K562 (cell line): ENCODE data around the gene SOX15. TPM values are rescaled to one million over a fixed set of nuclear protein-coding genes. Genes with fewer than 3 reads are reported as not detected.

Source experiments
- BRD4 ChIP-seq: fragments of 200-600 bp; sonication (generic); IDR thresholded peaks from 2 replicates; pipeline ENCODE4 v1.6.1; 2017; ENCODE audit warnings: inconsistent platforms
- CBX3 ChIP-seq, 2 experiments: IDR thresholded peaks; 1 replicate in 1 of 2; 2 replicates in 1 of 2; pipeline ENCODE4 v1.6.1; 2012; ENCODE audit warnings: inconsistent platforms in 2 of 2, low read length in 2 of 2, borderline replicate concordance in 1 of 2, control low read depth in 1 of 2
- CREB3L1 ChIP-seq: fragments of 450-650 bp; IDR thresholded peaks from 2 replicates; pipeline ENCODE4 v1.6.1; 2014; ENCODE audit warnings: low read depth, mild to moderate bottlenecking, moderate library complexity, borderline replicate concordance
- E2F6 ChIP-seq, 2 experiments: IDR thresholded peaks; 2 replicates each; pipeline ENCODE4 v1.6.1; 2011; ENCODE audit warnings: borderline replicate concordance in 1 of 2, control low read depth in 1 of 2, low read depth in 1 of 2, low read length in 1 of 2, mild to moderate bottlenecking in 1 of 2, mixed read lengths in 1 of 2, moderate library complexity in 1 of 2; ENCODE audit not compliant: insufficient read depth in 1 of 2, insufficient read length in 1 of 2, poor library complexity in 1 of 2, severe bottlenecking in 1 of 2; ENCODE audit errors: extremely low read depth in 1 of 2
- E2F8 ChIP-seq: fragments of 450-650 bp; IDR thresholded peaks from 2 replicates; pipeline ENCODE4 v1.7.1; 2018; ENCODE audit warnings: mild to moderate bottlenecking, low read depth; ENCODE audit not compliant: partially characterized antibody
- FOXJ2 ChIP-seq: fragments of 200-800 bp; sonication (Bioruptor generic); IDR thresholded peaks from 2 replicates; pipeline ENCODE4 v1.6.1; 2016; ENCODE audit warnings: missing genetic modification characterization, missing compliant biosample characterization
- PHF21A ChIP-seq: fragments of 450-650 bp; IDR thresholded peaks from 2 replicates; pipeline ENCODE4 v1.6.1; 2017; ENCODE audit warnings: low read depth, borderline replicate concordance
- RBBP5 ChIP-seq: fragments of 200-600 bp; sonication (generic); IDR thresholded peaks from 2 replicates; pipeline ENCODE4 v1.6.1; 2012; ENCODE audit warnings: borderline replicate concordance, mild to moderate bottlenecking, low read length, control low read depth, inconsistent platforms; ENCODE audit not compliant: insufficient read depth, poor library complexity, severe bottlenecking
- TAF7 ChIP-seq: fragments of 450-650 bp; IDR thresholded peaks from 2 replicates; pipeline ENCODE4 v1.6.1; 2016; ENCODE audit warnings: missing genetic modification characterization, missing compliant biosample characterization
- THAP7 ChIP-seq: fragments of 250-450 bp; sonication (Bioruptor Pico); IDR thresholded peaks from 2 replicates; pipeline ENCODE4 v1.5.0; 2021
- ZFPM2 ChIP-seq: fragments of 250-450 bp; sonication (Bioruptor Pico); IDR thresholded peaks from 2 replicates; pipeline ENCODE4 v1.5.1; 2022; ENCODE audit warnings: mild to moderate bottlenecking
- polyA plus RNA-seq, 8 experiments: library from polyadenylated mRNA; depleted of rRNA in 4 of 8; stranded (reverse) in 5 of 8; unstranded in 3 of 8; fragments of >200 nt; fragmentation: Nextera tagmentation in 2 of 8; fragmentation: Illumina TruSeq in 1 of 8; extraction: Ambion mirVana in 2 of 8; extraction: Trizol in 1 of 8; gene quantifications; 2 replicates each; pipeline versions ENCODE4 v1.2.1 to v1.2.3, GENCODE V29; 2011 to 2014; ENCODE audit warnings: inconsistent platforms in 1 of 8, missing spikeins in 1 of 8
- total RNA-seq, 7 experiments: library from RNA; depleted of rRNA in 6 of 7; stranded (reverse); fragments of >200 nt in 6 of 7; fragmentation: Illumina TruSeq in 2 of 7; extraction: Trizol in 2 of 7; gene quantifications; 2 replicates each; pipeline versions ENCODE4 v1.2.1 to v1.2.3, GENCODE V29; 2011 to 2021; ENCODE audit warnings: low replicate concordance in 1 of 7
- TF ChIP-seq, protein P1 (sequence below): fragments of 450-650 bp; IDR thresholded peaks from 2 replicates; pipeline ENCODE4 v1.6.1; 2016; ENCODE audit warnings: low read depth, mild to moderate bottlenecking, moderate library complexity
- TF ChIP-seq, protein P2 (sequence below), 3 experiments: fragments of 200-800 bp in 1 of 3; sonication (Bioruptor generic) in 1 of 3; sonication (generic) in 1 of 3; formaldehyde crosslinking in 1 of 3; IDR thresholded peaks; 2 replicates each; pipeline versions ENCODE4 v1.6.1 to v1.8.0; 2016 to 2022; ENCODE audit warnings: mild to moderate bottlenecking in 2 of 3, missing compliant biosample characterization in 2 of 3, missing genetic modification characterization in 2 of 3, missing genetic modification reagents in 1 of 3
- TF ChIP-seq, protein P3 (sequence below): fragments of 250-450 bp; sonication (Bioruptor Pico); IDR thresholded peaks from 2 replicates; pipeline ENCODE4 v1.4.0; 2020; ENCODE audit warnings: mild to moderate bottlenecking

SOX15 gene
- total and polyA plus RNA-seq, 9 of the 15 experiments (the other 6 are each of a cell fraction or from before 2014, with no cell fraction given) = 0.07 to 0.33 (median 0.19) TPM; not detected in 5

DNA sequence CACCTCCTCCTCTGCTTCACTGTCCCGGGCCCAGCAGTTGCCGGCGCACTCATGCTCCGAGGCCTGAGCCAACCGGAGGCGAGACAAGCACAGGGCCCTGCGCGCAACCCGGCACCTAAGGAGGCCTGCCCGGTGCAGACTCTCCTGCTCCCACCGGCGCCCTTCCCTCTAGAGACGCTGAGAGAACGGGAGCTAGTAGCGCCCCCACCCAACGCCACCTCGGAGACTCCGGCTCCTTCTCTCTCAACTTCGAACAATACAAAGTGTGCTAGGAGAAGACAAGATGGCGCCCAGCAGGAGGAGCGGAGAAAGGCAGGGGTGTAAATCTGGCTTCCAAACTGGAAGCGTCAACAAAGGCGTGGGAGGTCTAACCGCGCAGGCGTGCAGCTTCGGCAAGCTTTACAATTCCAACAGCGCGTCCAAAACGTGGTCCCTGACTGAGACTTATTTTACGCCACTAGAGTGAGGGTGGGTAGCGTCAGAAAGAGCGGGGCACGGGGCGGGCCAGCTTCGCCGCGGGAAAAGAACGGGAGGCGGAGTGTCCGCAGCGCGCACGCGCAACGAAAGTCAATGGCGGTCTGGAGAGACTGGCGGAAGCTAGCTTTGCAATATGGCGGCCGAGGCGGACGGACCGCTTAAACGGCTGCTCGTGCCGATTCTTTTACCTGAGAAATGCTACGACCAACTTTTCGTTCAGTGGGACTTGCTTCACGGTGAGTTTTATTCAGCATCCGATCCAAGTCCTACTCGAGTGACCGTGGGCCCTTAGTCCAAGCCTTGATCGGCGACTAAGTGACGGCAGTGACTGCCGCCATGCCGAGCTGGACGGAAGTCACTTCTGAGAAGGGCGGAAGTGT, 6.4 kb downstream of the SOX15 start, which contains the start of gene MPDU1 (continued):
- 0 out of 2 replicates have a peak, but pooled peaks have one; percentile 57 for TF ChIP-seq FOXJ2 (tag)
- peak; percentile 96 for TF ChIP-seq E2F8
- no peak for TF ChIP-seq ZFPM2 (CRISPR knock-in tag)
- TF ChIP-seq, protein P1, sequence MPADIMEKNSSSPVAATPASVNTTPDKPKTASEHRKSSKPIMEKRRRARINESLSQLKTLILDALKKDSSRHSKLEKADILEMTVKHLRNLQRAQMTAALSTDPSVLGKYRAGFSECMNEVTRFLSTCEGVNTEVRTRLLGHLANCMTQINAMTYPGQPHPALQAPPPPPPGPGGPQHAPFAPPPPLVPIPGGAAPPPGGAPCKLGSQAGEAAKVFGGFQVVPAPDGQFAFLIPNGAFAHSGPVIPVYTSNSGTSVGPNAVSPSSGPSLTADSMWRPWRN = no peak
- TF ChIP-seq E2F6 (IDR thresholded peaks at IDR 0.05; ENCODE audit: borderline replicate concordance in 1 of 2, extremely low read depth in 1 of 2, insufficient read depth in 1 of 2, insufficient read length in 1 of 2, low read depth in 1 of 2, low read length in 1 of 2, poor library complexity in 1 of 2, severe bottlenecking in 1 of 2) = peak; percentile 93 to 96
- peak; percentile 99 for TF ChIP-seq TAF7 (tag)
- 0 out of 2 replicates have a peak, but pooled peaks have one; percentile 35 for TF ChIP-seq PHF21A
- TF ChIP-seq, protein P2, sequence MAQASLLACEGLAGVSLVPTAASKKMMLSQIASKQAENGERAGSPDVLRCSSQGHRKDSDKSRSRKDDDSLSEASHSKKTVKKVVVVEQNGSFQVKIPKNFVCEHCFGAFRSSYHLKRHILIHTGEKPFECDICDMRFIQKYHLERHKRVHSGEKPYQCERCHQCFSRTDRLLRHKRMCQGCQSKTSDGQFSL (CRISPR knock-in tag; IDR thresholded peaks at IDR 0.05) = 0 out of 2 replicates have a peak, but pooled peaks have one; percentile 5
- TF ChIP-seq, protein P2 (tag; IDR thresholded peaks at IDR 0.05) = no peak
- TF ChIP-seq, protein P3, sequence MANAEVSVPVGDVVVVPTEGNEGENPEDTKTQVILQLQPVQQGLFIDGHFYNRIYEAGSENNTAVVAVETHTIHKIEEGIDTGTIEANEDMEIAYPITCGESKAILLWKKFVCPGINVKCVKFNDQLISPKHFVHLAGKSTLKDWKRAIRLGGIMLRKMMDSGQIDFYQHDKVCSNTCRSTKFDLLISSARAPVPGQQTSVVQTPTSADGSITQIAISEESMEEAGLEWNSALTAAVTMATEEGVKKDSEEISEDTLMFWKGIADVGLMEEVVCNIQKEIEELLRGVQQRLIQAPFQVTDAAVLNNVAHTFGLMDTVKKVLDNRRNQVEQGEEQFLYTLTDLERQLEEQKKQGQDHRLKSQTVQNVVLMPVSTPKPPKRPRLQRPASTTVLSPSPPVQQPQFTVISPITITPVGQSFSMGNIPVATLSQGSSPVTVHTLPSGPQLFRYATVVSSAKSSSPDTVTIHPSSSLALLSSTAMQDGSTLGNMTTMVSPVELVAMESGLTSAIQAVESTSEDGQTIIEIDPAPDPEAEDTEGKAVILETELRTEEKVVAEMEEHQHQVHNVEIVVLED (CRISPR knock-in tag) = peak; percentile 28; the same call in 1 of the 2 replicates
- 0 out of 2 replicates have a peak, but pooled peaks have one; percentile 58 for TF ChIP-seq BRD4
- TF ChIP-seq CREB3L1 = peak; percentile 96
- TF ChIP-seq CBX3 (IDR thresholded peaks at IDR 0.05; ENCODE audit: borderline replicate concordance in 1 of 2, low read length in 2 of 2) = peak in 1 of 2 experiments; percentile 44; a peak in 1 of 3 replicates
- peak; percentile 22 for TF ChIP-seq RBBP5
- TF ChIP-seq THAP7 (CRISPR knock-in tag) = peak; percentile 47; the same call in 1 of the 2 replicates
